Activated CD8-positive, alpha-beta T cell treated with anti-CD3 and anti-CD28 coated beads for 36 hours (primary cell): Measurements from ENCODE around the gene IFT57. TPM values are rescaled to one million over a fixed set of nuclear protein-coding genes. Genes with fewer than 3 reads are reported as not detected.

Source experiments
- ATAC-seq: fragments of 200-7000 bp; cut with Tn5 transposase; one replicate; pipeline ENCODE4 v1.10.0; 2021; ENCODE audit warnings: mild to moderate bottlenecking, moderate library complexity
- CTCF ChIA-PET: fragments of 350-600 bp; sonication (Branson Sonifier 250); formaldehyde crosslinking; loops from one replicate; lab custom pipeline; 2021; ENCODE audit warnings: antibody characterized with exemption; lab: Charles Lee
- POLR2A ChIA-PET: fragments of 350-600 bp; sonication (Branson Sonifier 250); formaldehyde crosslinking; loops from one replicate; lab custom pipeline; 2021; ENCODE audit warnings: antibody characterized with exemption; lab: Charles Lee
- DNase-seq: peaks from one replicate; pipeline ENCODE4 v3.0.0-alpha.2; 2020
- H3K27ac Mint-ChIP-seq: one replicate; pipeline ENCODE4 v1.8.0; 2021; ENCODE audit warnings: mild to moderate bottlenecking, mixed read lengths
- H3K27me3 Mint-ChIP-seq: one replicate; pipeline ENCODE4 v1.8.0; 2021; ENCODE audit warnings: mixed read lengths
- H3K36me3 Mint-ChIP-seq: one replicate; pipeline ENCODE4 v1.8.0; 2021; ENCODE audit warnings: low read depth, mixed read lengths
- H3K4me1 Mint-ChIP-seq: one replicate; pipeline ENCODE4 v1.8.0; 2021; ENCODE audit warnings: low read depth, mixed read lengths
- H3K4me3 Mint-ChIP-seq: one replicate; pipeline ENCODE4 v1.8.0; 2021; ENCODE audit warnings: mild to moderate bottlenecking, moderate library complexity, mixed read lengths
- H3K9me3 Mint-ChIP-seq: one replicate; pipeline ENCODE4 v1.8.0; 2021; ENCODE audit warnings: mixed read lengths
- intact Hi-C: fragments of 100-400 bp; cut with micrococcal nuclease; formaldehyde crosslinking; loops from one replicate; pipeline ENCODE4 v1.10.0; 2022
- total RNA-seq, 2 experiments: library from RNA; stranded (reverse); gene quantifications; one replicate each; pipeline ENCODE4 v1.2.3, GENCODE V29; 2021
- TF ChIP-seq, protein P1 (sequence below): fragments of 200-600 bp; IDR thresholded peaks from one replicate; pipeline ENCODE4 v1.8.0; 2022; ENCODE audit warnings: antibody characterized with exemption, mild to moderate bottlenecking

Gene IFT57
- total RNA-seq, 2 experiments from 2014 or later, result 30.9 to 35.3 TPM

GRCh38 chr3:108184824-108185223, 37.4 kb downstream of the IFT57 start:
- peaks cover 9% of the 10 kb centered on the region for H3K9me3 Mint-ChIP-seq
- CTCF ChIA-PET, result interaction anchor here (0.7 to 1.1 kb wide), 2 partner anchors 8 to 15 kb away, joined by 3 read pairs; no protein-coding TSS in a partner anchor
- intact Hi-C loops, result no loop called here

DNA sequence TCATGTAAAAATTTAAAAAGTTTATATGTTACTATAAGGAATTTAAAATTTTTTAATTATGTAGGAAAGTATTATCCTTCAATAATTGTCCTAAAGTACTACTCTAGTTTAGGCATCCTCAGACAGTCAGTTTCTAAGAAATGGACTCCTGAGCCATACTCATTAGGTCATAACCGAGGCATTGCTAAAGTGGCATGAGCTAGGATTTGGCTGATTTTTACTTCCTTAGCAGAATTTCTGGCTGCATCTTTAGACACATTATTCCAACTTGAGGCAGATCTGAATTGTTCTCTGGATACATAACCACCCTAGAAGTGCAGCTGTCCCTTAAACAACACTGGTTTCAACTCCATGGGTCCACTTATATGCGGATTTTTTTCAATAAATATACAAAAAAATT, 38.3 kb downstream of the IFT57 start:
- H3K4me3 Mint-ChIP-seq, result no peak overlapping the region
- TF ChIP-seq, protein P1, sequence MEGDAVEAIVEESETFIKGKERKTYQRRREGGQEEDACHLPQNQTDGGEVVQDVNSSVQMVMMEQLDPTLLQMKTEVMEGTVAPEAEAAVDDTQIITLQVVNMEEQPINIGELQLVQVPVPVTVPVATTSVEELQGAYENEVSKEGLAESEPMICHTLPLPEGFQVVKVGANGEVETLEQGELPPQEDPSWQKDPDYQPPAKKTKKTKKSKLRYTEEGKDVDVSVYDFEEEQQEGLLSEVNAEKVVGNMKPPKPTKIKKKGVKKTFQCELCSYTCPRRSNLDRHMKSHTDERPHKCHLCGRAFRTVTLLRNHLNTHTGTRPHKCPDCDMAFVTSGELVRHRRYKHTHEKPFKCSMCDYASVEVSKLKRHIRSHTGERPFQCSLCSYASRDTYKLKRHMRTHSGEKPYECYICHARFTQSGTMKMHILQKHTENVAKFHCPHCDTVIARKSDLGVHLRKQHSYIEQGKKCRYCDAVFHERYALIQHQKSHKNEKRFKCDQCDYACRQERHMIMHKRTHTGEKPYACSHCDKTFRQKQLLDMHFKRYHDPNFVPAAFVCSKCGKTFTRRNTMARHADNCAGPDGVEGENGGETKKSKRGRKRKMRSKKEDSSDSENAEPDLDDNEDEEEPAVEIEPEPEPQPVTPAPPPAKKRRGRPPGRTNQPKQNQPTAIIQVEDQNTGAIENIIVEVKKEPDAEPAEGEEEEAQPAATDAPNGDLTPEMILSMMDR, result no peak
- no peak for ATAC-seq
- no peak for DNase-seq
- no peaks in the 10 kb centered on the region for H3K27me3 Mint-ChIP-seq
- intact Hi-C loops, result no loop called here
- H3K9me3 Mint-ChIP-seq, result peaks cover 9% of the 10 kb centered on the region
- ChIA-PET POLR2A (interaction anchor here (1.1 kb wide), 1 partner anchor 204 kb away, joined by 3 read pairs; no protein-coding TSS in a partner anchor), CTCF (interaction anchor here (0.9 kb wide), 1 partner anchor 12 kb away, joined by 3 read pairs; no protein-coding TSS in a partner anchor)
- H3K4me1 Mint-ChIP-seq, result peaks cover 2% of the 10 kb centered on the region
- no peak overlapping the region for H3K27ac Mint-ChIP-seq
- peaks cover 22% of the 10 kb centered on the region for H3K36me3 Mint-ChIP-seq

More at GRCh38 chr3:108184824-108185223, 37.4 kb downstream of the IFT57 start:
- DNase-seq (no peak), ATAC-seq (no peak)
- POLR2A ChIA-PET, result interaction anchor here (1.3 kb wide), 1 partner anchor 204 kb away, joined by 3 read pairs; no protein-coding TSS in a partner anchor
- Mint-ChIP-seq H3K27ac (no peak overlapping the region), H3K4me1 (peaks cover 2% of the 10 kb centered on the region), H3K27me3 (no peaks in the 10 kb centered on the region), H3K4me3 (no peak overlapping the region), H3K36me3 (peaks cover 27% of the 10 kb centered on the region)
- TF ChIP-seq, protein P1, result no peak

GRCh38 chr3:108183181-108183580, 39.0 kb downstream of the IFT57 start:
- TF ChIP-seq, protein P1, result no peak
- intact Hi-C loops, result no loop called here
- CTCF ChIA-PET, result interaction anchor here (0.9 kb wide), 1 partner anchor 12 kb away, joined by 3 read pairs; no protein-coding TSS in a partner anchor

DNA sequence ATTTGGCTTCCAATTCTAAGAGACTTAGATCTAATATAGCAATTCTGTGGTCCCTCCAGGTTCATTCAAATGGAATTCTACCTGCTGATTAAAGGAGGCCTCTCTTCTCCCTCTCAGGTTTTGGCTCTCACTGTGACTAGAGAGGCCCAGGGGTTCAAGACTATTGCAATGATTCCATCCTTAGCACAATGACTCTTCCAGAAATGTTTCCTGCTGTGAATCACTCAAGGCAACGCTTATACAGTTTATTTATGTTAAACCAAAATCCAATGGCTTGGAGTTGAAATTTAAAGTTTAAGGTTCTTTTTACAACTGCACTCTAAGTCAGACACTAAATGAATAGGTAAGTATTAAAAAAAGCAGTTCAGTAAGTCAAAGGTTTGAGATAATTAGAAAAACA, 39.9 kb downstream of the IFT57 start:
- Mint-ChIP-seq H3K9me3 (peaks cover 9% of the 10 kb centered on the region), H3K4me3 (no peak overlapping the region), H3K36me3 (peaks cover 21% of the 10 kb centered on the region), H3K4me1 (peaks cover 5% of the 10 kb centered on the region), H3K27me3 (no peaks in the 10 kb centered on the region), H3K27ac (no peak overlapping the region)
- intact Hi-C loops, result no loop called here
- ATAC-seq (no peak), DNase-seq (no peak)
- CTCF ChIA-PET, result no interaction called here
- TF ChIP-seq, protein P1, result no peak
- POLR2A ChIA-PET, result no interaction called here

More at GRCh38 chr3:108183181-108183580, 39.0 kb downstream of the IFT57 start:
- no peaks in the 10 kb centered on the region for H3K27me3 Mint-ChIP-seq
- ATAC-seq (no peak), DNase-seq (no peak)
- peaks cover 9% of the 10 kb centered on the region for H3K9me3 Mint-ChIP-seq
- H3K4me3 Mint-ChIP-seq, result no peak overlapping the region
- peaks cover 2% of the 10 kb centered on the region for H3K4me1 Mint-ChIP-seq
- peaks cover 22% of the 10 kb centered on the region for H3K36me3 Mint-ChIP-seq
- POLR2A ChIA-PET, result interaction anchor here (1.1 kb wide), 1 partner anchor 205 kb away, joined by 3 read pairs; no protein-coding TSS in a partner anchor
- H3K27ac Mint-ChIP-seq, result no peak overlapping the region

DNA sequence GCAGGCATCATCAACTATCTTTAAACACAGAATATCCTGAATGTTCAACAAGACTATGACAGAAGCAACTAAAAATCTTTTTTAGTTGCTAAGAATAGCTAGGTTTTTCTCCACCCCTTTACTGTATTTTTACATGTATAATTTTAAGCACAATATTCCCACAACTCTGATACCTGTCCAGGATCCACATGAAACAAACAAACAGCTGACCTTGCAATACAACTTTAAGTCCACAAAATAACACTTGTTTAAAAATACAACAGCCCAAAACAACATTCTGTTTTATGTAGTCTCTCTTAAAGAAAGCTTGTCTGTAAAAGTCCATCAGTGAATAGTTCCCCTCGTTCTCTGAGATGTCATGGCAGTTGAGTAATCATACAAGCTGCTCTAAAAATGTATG, 41.1 kb downstream of the IFT57 start:
- H3K27me3 Mint-ChIP-seq, result no peaks in the 10 kb centered on the region
- no peak overlapping the region for H3K27ac Mint-ChIP-seq
- TF ChIP-seq, protein P1, result no peak
- peaks cover 16% of the 10 kb centered on the region for H3K36me3 Mint-ChIP-seq
- H3K4me1 Mint-ChIP-seq, result peaks cover 10% of the 10 kb centered on the region
- POLR2A ChIA-PET, result no interaction called here
- CTCF ChIA-PET, result interaction anchor here (0.8 to 1.4 kb wide), 4 partner anchors 9 to 27 kb away, joined by 3 read pairs; no protein-coding TSS in a partner anchor
- ATAC-seq, result no peak
- no peak for DNase-seq
- H3K9me3 Mint-ChIP-seq, result peaks cover 9% of the 10 kb centered on the region
- H3K4me3 Mint-ChIP-seq, result no peak overlapping the region
- intact Hi-C loops, result no loop called here
